Dermis blood vessel endothelial cell (primary cell): Measurements from ENCODE around the gene NDFIP1. TPM values are rescaled to one million over a fixed set of nuclear protein-coding genes. Genes with fewer than 3 reads are reported as not detected.
"Not testable (repeated sequence)": the region's sequence is repeated elsewhere in the genome, so short reads cannot be mapped to it uniquely, and the experiment has no call there.

Source experiments
- DNase-seq: peaks from one replicate; pipeline ENCODE4 v3.0.0; 2010
- total RNA-seq: library from RNA; depleted of rRNA; stranded (reverse); fragments of >200 nt; gene quantifications from 2 replicates; pipeline ENCODE4 v1.2.3, GENCODE V29; 2014

NDFIP1 gene
- total RNA-seq, result 57.7 and 72.1 TPM in 2 replicates

DNA sequence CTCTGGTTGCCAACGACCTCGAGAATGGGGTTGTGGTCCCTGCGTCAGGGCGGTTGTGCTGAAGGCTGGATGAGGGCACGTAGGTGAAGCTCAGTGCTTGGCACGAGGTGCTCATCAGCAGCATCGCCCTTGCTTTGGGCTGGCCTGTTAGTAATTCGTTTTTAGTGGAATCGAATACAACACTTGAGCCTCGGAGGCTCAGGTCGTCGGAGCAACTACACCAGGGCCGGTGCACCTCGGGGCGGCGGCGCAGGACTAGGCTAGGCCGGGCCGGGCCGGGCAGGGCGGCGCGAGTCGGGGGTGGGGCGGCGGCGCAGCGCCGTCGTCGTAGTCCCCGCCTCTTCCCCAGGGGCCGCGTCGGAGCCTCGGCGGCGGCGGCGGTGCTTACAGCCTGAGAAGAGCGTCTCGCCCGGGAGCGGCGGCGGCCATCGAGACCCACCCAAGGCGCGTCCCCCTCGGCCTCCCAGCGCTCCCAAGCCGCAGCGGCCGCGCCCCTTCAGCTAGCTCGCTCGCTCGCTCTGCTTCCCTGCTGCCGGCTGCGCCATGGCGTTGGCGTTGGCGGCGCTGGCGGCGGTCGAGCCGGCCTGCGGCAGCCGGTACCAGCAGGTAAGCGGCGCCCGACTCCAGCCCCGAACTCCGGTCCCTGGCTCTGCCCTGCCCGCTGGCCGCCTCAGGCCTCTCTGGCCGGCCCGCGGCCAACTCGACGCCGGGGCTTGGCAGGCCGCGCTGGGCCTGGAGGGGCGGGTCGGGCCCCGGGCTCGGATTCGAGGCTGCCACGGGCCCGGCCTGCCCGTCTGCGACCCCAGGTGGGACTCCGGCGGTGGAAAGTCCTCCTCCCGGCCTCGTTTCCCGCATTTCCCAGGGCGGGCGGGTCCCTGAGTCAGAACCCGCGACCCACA, at the start of gene NDFIP1:
NDFIP1 (plus strand) TSS at position 348 of the 899 bp plus-strand sequence; CDS start at position 544, 196 bp downstream.
- peak; percentile 87 for DNase-seq

GRCh38 chr5:142059304-142059940, 49.2 kb upstream of the NDFIP1 start:
- peak; percentile 31 for DNase-seq

DNA sequence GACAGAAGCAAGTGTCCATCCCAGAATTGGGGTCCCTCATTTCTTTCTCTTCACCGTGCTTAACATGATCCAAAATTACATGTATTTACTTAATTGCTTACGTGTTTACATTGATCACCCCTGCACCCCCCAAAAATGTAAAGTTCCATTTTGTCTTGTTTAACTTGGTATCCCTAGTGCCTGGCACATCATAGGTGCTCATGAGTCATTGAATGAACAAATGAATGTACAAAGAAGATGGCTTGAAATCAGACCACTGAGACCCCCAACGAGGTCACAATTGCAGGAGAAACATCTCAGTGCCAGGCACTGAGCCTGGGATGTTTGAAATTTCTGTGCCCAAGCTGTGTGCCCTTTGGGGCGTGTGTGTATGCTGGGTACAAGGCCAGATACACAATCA, 45.2 kb upstream of the NDFIP1 start:
- no peak for DNase-seq

- DNase-seq, result peak; percentile 78
Measured at GRCh38 chr5:142063878-142064331, 44.7 kb upstream of the NDFIP1 start.

GRCh38 chr5:142065273-142065672, 43.3 kb upstream of the NDFIP1 start:
- DNase-seq, result no peak

DNA sequence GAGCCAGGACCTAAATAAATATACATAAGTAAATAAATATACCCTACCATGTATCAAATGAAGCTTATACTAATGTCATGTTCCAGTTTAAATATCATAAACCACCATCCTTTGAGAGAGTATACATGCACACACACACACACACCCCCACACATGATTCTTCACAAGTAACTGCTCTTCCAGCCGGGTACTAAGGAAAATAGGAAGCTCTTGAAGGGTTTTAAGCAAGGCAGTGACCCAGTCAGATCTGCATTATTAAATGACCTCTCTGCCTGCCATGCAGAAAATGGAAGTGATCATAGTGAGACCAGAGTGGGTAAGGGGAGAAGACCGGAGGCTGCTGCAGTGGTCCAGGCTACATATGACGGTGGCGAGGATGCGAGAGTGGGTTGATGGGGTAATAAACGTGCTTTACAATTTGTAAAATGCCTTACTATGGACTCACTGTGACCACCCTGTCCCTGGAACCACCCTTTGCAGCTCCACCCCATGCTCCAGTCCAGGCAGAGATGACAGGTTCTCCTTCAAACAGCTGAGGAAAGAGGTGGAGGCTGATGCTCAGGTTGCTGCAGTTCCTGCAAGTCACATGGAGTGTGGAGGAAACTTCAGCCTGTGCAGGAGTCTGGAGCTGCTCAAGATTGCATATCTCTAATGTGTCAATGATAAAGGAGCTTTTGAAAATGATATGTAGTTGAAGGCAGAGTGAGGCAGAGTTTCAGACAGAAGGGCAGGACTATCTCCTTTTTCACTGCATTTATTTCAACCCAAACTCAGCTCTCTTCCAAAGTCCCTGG, 38.8 kb upstream of the NDFIP1 start:
- no peak for DNase-seq

- no peak for DNase-seq
Measured at GRCh38 chr5:142070734-142071133, 37.8 kb upstream of the NDFIP1 start.

DNA sequence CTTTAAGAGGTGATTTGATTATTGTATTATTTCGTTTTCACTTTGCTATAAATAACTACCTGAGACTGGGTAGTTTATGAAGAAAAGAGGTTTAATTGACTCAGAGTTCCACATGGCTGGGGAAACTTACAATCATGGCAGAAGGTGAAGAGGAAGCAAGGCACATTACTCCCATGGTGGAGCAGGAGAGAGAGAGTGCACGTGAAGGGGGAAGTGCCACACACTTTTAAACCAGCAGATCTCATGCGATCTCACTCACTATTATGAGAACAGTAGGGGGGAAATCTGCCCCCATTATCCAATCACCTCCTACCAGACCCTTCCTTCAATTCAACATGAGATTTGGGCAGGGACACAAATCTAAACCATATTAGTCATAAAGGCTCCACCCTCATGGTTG, 36.1 kb upstream of the NDFIP1 start:
- DNase-seq, result no peak

DNA sequence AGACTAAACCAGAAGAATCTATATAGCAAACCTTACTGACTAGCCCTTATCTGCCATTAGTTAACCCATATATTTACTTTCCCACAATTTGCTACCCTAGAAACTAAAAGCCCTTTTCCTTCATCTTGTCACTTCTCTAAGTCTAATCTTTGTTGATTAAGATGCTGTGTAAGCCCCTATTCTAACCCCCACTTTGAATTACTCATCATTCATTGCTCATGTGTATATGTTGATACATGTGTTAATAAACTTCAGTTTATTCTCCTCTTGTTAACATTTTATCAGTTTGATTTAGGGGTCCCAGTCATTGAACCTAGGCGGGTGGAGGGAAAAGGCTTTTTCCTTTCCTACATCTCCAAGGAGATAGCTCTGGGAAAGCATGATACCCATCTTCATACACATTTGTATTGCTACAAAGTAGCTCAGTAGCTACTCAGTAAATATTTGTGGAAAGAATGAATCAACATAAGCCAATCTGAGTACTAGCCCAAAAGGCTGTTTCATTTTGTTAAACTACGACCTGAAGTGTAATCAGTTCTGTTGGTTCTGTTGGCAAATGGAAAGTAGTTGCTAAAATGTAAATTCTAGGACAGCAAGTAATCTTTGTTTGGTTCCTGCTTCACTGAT, 35.1 kb upstream of the NDFIP1 start:
- DNase-seq, result no peak

DNA sequence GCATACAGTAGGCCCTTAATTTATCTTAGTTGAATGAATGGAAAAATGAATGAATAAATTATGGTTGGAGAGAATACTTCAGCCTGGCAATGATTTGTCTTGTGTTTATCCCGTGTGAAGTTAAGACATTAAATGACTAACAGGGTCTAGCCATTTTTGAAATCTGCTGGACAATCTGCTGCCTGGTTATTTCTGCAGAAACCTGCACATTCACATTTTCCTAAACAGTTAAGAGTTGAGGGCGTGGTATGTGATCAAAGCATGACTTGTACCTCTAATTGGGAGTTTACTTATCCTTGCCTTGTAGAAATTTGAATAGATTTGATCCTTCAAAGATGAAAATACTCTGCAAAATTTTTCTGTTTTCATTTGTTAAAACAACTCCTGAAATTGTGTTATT, 34.6 kb upstream of the NDFIP1 start:
- no peak for DNase-seq

- no peak for DNase-seq
Measured at GRCh38 chr5:142078221-142078620, 30.4 kb upstream of the NDFIP1 start.

DNA sequence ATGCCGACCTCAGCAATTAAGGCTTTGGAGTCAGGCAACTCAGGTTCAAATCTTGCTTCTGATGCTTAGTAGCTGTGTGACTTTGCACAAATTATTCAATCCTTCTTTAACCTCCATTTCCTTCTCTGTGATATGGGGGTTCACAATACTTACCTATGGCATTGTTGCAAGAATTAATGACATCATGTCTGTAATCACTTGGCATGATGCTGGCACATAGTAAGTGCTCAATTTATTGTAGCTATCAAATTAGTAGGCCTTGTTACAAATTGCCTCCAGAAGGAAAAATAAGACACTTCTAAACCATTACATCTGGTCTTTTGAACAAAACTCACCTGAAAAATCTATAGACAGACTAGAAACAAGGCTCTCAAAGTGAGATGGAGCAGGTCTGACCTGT, 29.9 kb upstream of the NDFIP1 start:
- DNase-seq, result no peak

DNA sequence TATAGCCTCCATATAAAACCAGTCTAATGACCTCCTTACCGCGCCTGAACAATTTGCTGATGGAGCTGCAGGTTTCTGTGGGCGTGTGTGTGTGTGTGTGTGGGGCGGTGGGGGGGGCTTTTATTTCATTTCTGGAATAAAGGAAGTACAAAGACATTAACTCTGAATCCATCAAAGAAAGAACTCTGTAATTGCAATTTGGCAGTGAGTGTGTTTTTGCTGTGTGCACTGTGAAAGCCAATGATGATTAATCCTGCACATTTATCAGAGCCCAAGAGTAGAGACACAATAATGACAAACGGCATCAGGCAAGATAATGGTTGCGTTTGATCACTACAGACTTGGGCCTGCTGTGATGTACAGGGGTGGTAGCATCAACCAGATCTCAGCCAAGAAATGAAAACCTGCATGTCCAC, 29.3 kb upstream of the NDFIP1 start:
- no peak for DNase-seq

DNA sequence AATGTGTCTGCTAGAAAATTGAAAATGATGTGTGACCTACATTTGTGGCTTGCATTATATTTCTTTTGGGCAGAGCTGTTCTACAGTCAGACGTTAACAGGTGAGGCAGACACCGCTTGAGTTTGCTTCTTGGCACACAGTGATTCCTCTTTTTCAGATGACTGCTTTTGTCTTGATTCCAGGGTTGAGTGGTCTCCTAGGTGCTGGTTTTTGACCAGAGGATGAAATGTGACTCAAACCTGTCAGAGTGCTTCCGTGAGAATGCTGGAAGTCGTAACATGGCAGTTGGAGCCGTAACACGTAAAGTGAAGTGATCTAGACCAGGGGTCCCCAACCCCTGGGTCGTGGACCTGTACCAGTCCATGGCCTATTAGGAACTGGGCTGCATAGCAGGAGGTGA, 28.3 kb upstream of the NDFIP1 start:
- no peak for DNase-seq

GRCh38 chr5:142082182-142082781, 26.3 kb upstream of the NDFIP1 start:
- no peak for DNase-seq

- no peak for DNase-seq
Measured at GRCh38 chr5:142086229-142086628, 22.4 kb upstream of the NDFIP1 start.

DNA sequence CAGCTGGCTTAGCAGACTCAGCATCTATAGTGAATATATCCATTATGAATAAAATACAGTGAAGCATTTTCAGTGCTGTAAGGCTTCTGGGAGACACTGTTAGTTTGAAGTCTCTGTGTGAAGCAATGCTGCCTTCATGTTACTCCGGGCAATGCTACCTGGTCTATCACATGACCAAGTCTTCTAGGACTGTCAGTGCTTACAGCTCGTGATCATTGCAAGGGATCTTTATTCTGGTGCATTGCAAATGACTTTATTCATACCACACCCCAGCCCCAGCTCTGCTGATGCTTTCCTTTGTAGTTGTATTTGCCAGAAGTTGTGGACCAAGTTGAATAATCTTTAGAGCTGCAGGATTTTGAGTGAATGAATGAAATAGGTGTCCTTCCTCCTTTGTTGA, 21.9 kb upstream of the NDFIP1 start:
- no peak for DNase-seq

GRCh38 chr5:142087920-142088679, 20.5 kb upstream of the NDFIP1 start:
- DNase-seq, result no peak

DNA sequence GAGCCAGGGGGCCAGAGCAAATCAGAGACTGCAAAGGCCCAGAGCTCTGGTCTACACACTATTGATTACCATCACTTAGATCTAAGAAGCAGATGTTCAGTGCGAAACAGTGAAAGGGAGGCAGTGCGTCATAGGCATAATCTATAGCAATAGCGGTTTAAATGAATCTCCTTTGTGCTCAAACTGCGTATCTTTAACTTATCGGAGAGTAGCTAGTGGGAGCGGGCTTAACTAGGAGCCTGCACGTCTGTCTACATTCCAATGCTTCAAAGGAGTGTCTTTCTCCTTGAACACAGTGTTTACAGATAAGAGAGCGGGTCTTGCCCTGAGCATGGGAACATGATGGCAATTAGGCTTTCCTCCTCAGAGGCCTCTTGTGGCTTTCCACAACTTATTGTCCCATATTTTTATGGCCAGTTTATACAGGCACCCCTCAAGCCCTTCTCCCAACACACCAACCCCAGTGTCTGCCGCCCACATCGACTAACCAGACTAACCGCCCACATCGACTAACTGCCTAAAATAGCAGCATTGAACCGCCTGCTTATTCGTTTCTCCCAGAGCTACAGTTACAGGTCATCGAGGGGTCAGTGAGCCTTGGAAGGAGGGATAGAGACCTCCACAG, 19.6 kb upstream of the NDFIP1 start:
- DNase-seq, result not testable (repeated sequence)

- DNase-seq, result no peak
Measured at GRCh38 chr5:142091012-142091411, 17.6 kb upstream of the NDFIP1 start.

DNA sequence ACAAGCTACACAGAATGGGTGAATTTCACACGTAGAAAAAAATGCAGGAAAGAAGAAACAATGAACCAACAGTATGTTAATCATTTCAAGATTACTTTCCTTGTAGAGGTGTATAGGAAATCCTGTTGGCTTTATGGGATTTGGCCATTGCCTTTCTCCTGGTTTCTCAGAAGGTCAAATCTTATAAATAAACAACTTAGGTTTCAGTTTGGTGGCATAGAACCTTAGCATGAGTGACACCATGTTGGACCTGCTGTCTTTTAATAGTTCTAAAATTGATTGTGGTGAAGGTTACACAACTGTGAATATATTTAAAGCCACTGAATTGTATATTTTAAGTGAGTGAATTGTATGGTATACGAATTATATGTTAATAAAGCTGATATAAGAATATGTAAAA, 16.7 kb upstream of the NDFIP1 start:
- DNase-seq, result no peak
